H1 (cell line): ENCODE results near the gene AWAT1. TPM values are rescaled to one million over a fixed set of nuclear protein-coding genes. Genes with fewer than 3 reads are reported as not detected.

ENCODE experiments used
- polyA plus RNA-seq, 7 experiments: library from polyadenylated mRNA; depleted of rRNA in 3 of 7; stranded (reverse) in 5 of 7; unstranded in 2 of 7; fragments of >200 nt in 5 of 7; fragments of 200-250 nt in 2 of 7; gene quantifications; 1 replicate in 5 of 7; 2 replicates in 1 of 7; 4 replicates in 1 of 7; pipeline versions ENCODE4 v1.2.1 to v1.2.3, GENCODE V29; 2011 to 2013; ENCODE audit warnings: missing spikeins in 2 of 7, mixed read lengths in 2 of 7
- small RNA-seq: library from polyadenylated mRNA; stranded (forward); fragments of <200 nt; extraction: miRNeasy Mini kit (QIAGEN cat#:217004); gene quantifications from one replicate; pipeline ENCODE3, GENCODE V24; 2013; ENCODE audit not compliant: insufficient read depth
- total RNA-seq: library from RNA; stranded (reverse); fragmentation: NEBNext Ultra II Directional; extraction: Animal tissue kit (Norgen Biotek cat#: 25700); gene quantifications from 2 replicates; pipeline ENCODE4 v1.2.1, GENCODE V29; 2021

AWAT1 gene
- total and polyA plus RNA-seq, 2 of the 8 experiments (the other 6 are each of a cell fraction or from before 2014, with no cell fraction given) = not detected

Small RNA genes within 50 kb of the gene (small RNA-seq; reads per million reads assigned to genes)
- gene RNA5SP507 = 1.0 reads per million

Other genes with a start within 250 kb of the AWAT1 start
- gene AWAT2, start 184.7 kb upstream of the AWAT1 start, total RNA-seq = not detected in 2 replicates
- gene AWAT2, start 184.7 kb upstream of the AWAT1 start, polyA plus RNA-seq (2011; rRNA removed) = not detected in 2 replicates
- 0.17 TPM in 1 of 2 replicates, not detected in the other for gene OTUD6A, start 172.2 kb upstream of the AWAT1 start, total RNA-seq
- gene OTUD6A, start 172.2 kb upstream of the AWAT1 start, polyA plus RNA-seq (2011; rRNA removed) = 0.09 and 0.27 TPM in 2 replicates
- gene IGBP1, start 101.2 kb upstream of the AWAT1 start, total RNA-seq = 40.5 and 45.4 TPM in 2 replicates
- 28.0 and 41.3 TPM in 2 replicates for gene IGBP1, start 101.2 kb upstream of the AWAT1 start, polyA plus RNA-seq (2011; rRNA removed)
- not detected in 2 replicates for gene DGAT2L6, start 57.2 kb upstream of the AWAT1 start, total RNA-seq
- not detected in 2 replicates for gene DGAT2L6, start 57.2 kb upstream of the AWAT1 start, polyA plus RNA-seq (2011; rRNA removed)
- gene P2RY4, start 25.5 kb downstream of the AWAT1 start, total RNA-seq = not detected in 2 replicates
- gene P2RY4, start 25.5 kb downstream of the AWAT1 start, polyA plus RNA-seq (2011; rRNA removed) = 0.38 and 0.55 TPM in 2 replicates
- not detected in 2 replicates for gene ARR3, start 33.7 kb downstream of the AWAT1 start, total RNA-seq
- not detected in 2 replicates for gene ARR3, start 33.7 kb downstream of the AWAT1 start, polyA plus RNA-seq (2011; rRNA removed)
- gene RAB41, start 47.5 kb downstream of the AWAT1 start, total RNA-seq = not detected in 2 replicates
- not detected in 2 replicates for gene RAB41, start 47.5 kb downstream of the AWAT1 start, polyA plus RNA-seq (2011; rRNA removed)
- 29.1 and 31.5 TPM in 2 replicates for gene PDZD11, start 55.3 kb downstream of the AWAT1 start, total RNA-seq
- 37.6 and 55.9 TPM in 2 replicates for gene PDZD11, start 55.3 kb downstream of the AWAT1 start, polyA plus RNA-seq (2011; rRNA removed)
- 35.7 and 36.6 TPM in 2 replicates for gene KIF4A, start 55.4 kb downstream of the AWAT1 start, total RNA-seq
- 8.4 and 10.9 TPM in 2 replicates for gene KIF4A, start 55.4 kb downstream of the AWAT1 start, polyA plus RNA-seq (2011; rRNA removed)
- gene GDPD2, start 188.7 kb downstream of the AWAT1 start, total RNA-seq = 25.6 and 27.6 TPM in 2 replicates
- gene GDPD2, start 188.7 kb downstream of the AWAT1 start, polyA plus RNA-seq (2011; rRNA removed) = 68.3 and 75.5 TPM in 2 replicates
- 57.1 and 63.8 TPM in 2 replicates for gene DLG3, start 210.2 kb downstream of the AWAT1 start, total RNA-seq
- 22.4 and 29.2 TPM in 2 replicates for gene DLG3, start 210.2 kb downstream of the AWAT1 start, polyA plus RNA-seq (2011; rRNA removed)